Stomach (tissue), 9 donors: ENCODE measurements around the gene STIM2. TPM values are rescaled to one million over a fixed set of nuclear protein-coding genes. Genes with fewer than 3 reads are reported as not detected.

Experiments
- DNase-seq, 2 donors: peaks; one replicate each; pipeline versions ENCODE4 v3.0.0 to v3.0.0-alpha.2; 2013 to 2019
- H3K27ac ChIP-seq, 5 donors: fragments of 200-600 bp in 4 of 5; sonication (generic) in 4 of 5; one replicate each; pipeline ENCODE4 v1.5.1; 2013 to 2019; ENCODE audit warnings: mild to moderate bottlenecking in 1 of 5, moderate library complexity in 1 of 5
- H3K27me3 ChIP-seq, 3 donors: fragments of 200-600 bp; sonication (generic); one replicate each; pipeline ENCODE4 v1.5.1; 2017 to 2019; ENCODE audit warnings: mixed run types in 1 of 3
- H3K36me3 ChIP-seq, 4 donors: fragments of 200-600 bp; sonication (generic); 1 replicate in 3 of 4; 2 replicates in 1 of 4; pipeline ENCODE4 v1.5.1; 2016 to 2019
- H3K4me1 ChIP-seq, 4 donors: fragments of 200-600 bp; sonication (generic); one replicate each; pipeline ENCODE4 v1.5.1; 2016 to 2019
- H3K4me3 ChIP-seq, 4 donors: fragments of 200-600 bp; sonication (generic) in 3 of 4; one replicate each; pipeline ENCODE4 v1.5.1; 2016 to 2019; ENCODE audit warnings: mild to moderate bottlenecking in 1 of 4
- H3K9me3 ChIP-seq, 4 donors: fragments of 200-600 bp; sonication (generic); one replicate each; pipeline ENCODE4 v1.5.1; 2016 to 2019
- CTCF ChIP-seq, 7 experiments: fragments of 450-650 bp in 4 of 7; fragments of 200-600 bp in 3 of 7; sonication (generic) in 3 of 7; IDR thresholded peaks; one replicate each; pipeline ENCODE4 v1.5.1; 2016 to 2019; ENCODE audit warnings: antibody characterized with exemption in 7 of 7, control low read depth in 2 of 7, mild to moderate bottlenecking in 1 of 7
- EP300 ChIP-seq: sonication (generic); formaldehyde crosslinking; IDR thresholded peaks from one replicate; pipeline ENCODE4 v1.6.1; 2017; ENCODE audit warnings: antibody characterized with exemption
- POLR2A ChIP-seq, 4 donors: fragments of 450-650 bp; IDR thresholded peaks; one replicate each; pipeline ENCODE4 v1.6.1; 2016; ENCODE audit warnings: antibody characterized with exemption in 4 of 4, control low read depth in 2 of 4, mild to moderate bottlenecking in 1 of 4, moderate library complexity in 1 of 4
- POLR2AphosphoS5 ChIP-seq, 3 donors: sonication (generic); formaldehyde crosslinking; IDR thresholded peaks; one replicate each; pipeline ENCODE4 v1.6.1; 2016; ENCODE audit warnings: antibody characterized with exemption in 3 of 3
- WGBS, 5 donors: extraction: QIAGEN DNeasy Blood & Tissue Kit in 3 of 5; methylation state at CpG; one replicate each; pipeline versions ENCODE4 v1.1.5 to v1.1.7; 2013 to 2018; 5-methylcytosine and 5-hydroxymethylcytosine counted together
- intact Hi-C: fragments of 100-400 bp; cut with DNase I; formaldehyde crosslinking; loops from one replicate; pipeline ENCODE4 v1.15.1; 2023; ENCODE audit warnings: low total_unique reads
- polyA plus RNA-seq, 3 donors: library from polyadenylated mRNA; stranded (reverse); fragments of 200-250 nt; gene quantifications; one replicate each; pipeline ENCODE4 v1.2.3, GENCODE V29; 2013
- total RNA-seq, 5 donors: library from RNA; depleted of rRNA; stranded (reverse); fragments of >200 nt; gene quantifications; one replicate each; pipeline versions ENCODE4 v1.1.0 to v1.2.3, GENCODE V29; 2014 to 2016
- donor health status: healthy with polysubstance abuse.
- donor health status: Bipolar disorder and iron deficiency.
- donor health status: healthy.

STIM2 gene
- total and polyA plus RNA-seq, 8 donors = 4.4 to 32.7 (median 21.7) TPM

- intact Hi-C loops = no loop called here
- H3K9me3 ChIP-seq = no peaks in the 10 kb centered on the region
- H3K4me1 ChIP-seq = peaks cover 0 to 44% (median 7%) of the 10 kb centered on the region in 4 donors
- no peak overlapping the region for H3K27ac ChIP-seq
- H3K36me3 ChIP-seq = no peaks in the 10 kb centered on the region
- TF ChIP-seq POLR2AphosphoS5 (IDR thresholded peaks at IDR 0.05) (no peak), POLR2A (IDR thresholded peaks at IDR 0.05) (no peak), EP300 (no peak), CTCF (IDR thresholded peaks at IDR 0.05) (no peak)
- 46 to 70% (median 60%) methylated on average over 2 of the region's 2 CpGs for WGBS, 5 donors
- H3K4me3 ChIP-seq = no peak overlapping the region
- no peak for DNase-seq
- no peaks in the 10 kb centered on the region for H3K27me3 ChIP-seq
These were observed 19.2 kb downstream of the STIM2 start for GRCh38 chr4:26879805-26880204.

- no peaks in the 10 kb centered on the region for H3K27me3 ChIP-seq
- no peak for DNase-seq
- 54 to 74% (median 58%) methylated on average over 2 of the region's 2 CpGs for WGBS, 5 donors
- intact Hi-C loops = no loop called here
- no peak overlapping the region for H3K4me3 ChIP-seq
- H3K4me1 ChIP-seq = peaks cover 0 to 54% (median 23%) of the 10 kb centered on the region in 4 donors
- peak overlapping the region in 4 of 5 donors; percentile 1 to 56 (median 35) for H3K27ac ChIP-seq
- H3K9me3 ChIP-seq = no peaks in the 10 kb centered on the region
- no peaks in the 10 kb centered on the region for H3K36me3 ChIP-seq
- TF ChIP-seq POLR2AphosphoS5 (IDR thresholded peaks at IDR 0.05) = no peak
- no peak for TF ChIP-seq EP300
- no peak for TF ChIP-seq CTCF (IDR thresholded peaks at IDR 0.05)
- no peak for TF ChIP-seq POLR2A (IDR thresholded peaks at IDR 0.05)
These were observed 23.4 kb downstream of the STIM2 start for GRCh38 chr4:26884026-26884425.

- 67 to 75% (median 71%) methylated on average over 5 of the region's 5 CpGs for WGBS, 5 donors
- Histone ChIP-seq H3K36me3 (no peaks in the 10 kb centered on the region), H3K4me1 (peaks cover 0 to 53% (median 21%) of the 10 kb centered on the region in 4 donors), H3K27me3 (no peaks in the 10 kb centered on the region), H3K4me3 (no peak overlapping the region), H3K9me3 (no peaks in the 10 kb centered on the region), H3K27ac (peak overlapping the region in 4 of 5 donors; percentile 1 to 56 (median 40))
- intact Hi-C loops = no loop called here
- TF ChIP-seq CTCF (IDR thresholded peaks at IDR 0.05) = no peak
- TF ChIP-seq POLR2AphosphoS5 (IDR thresholded peaks at IDR 0.05) = no peak
- no peak for TF ChIP-seq POLR2A (IDR thresholded peaks at IDR 0.05)
- no peak for TF ChIP-seq EP300
- DNase-seq = peak in 1 of 2 donors; percentile 33
These were observed 23.9 kb downstream of the STIM2 start for GRCh38 chr4:26884486-26884988.

GRCh38 chr4:26885912-26886274 lies 25.3 kb downstream of the STIM2 start:
- DNase-seq = peak in 1 of 2 donors; percentile 80
- Histone ChIP-seq H3K9me3 (no peaks in the 10 kb centered on the region), H3K4me3 (peak overlapping the region in 1 of 4 donors; percentile 3), H3K27me3 (no peaks in the 10 kb centered on the region), H3K27ac (peak overlapping the region in 3 of 5 donors; percentile 50 to 56 (median 51)), H3K36me3 (no peaks in the 10 kb centered on the region), H3K4me1 (peaks cover 0 to 46% (median 17%) of the 10 kb centered on the region in 4 donors)
- TF ChIP-seq CTCF (IDR thresholded peaks at IDR 0.05) (no peak), EP300 (no peak), POLR2AphosphoS5 (IDR thresholded peaks at IDR 0.05) (peak in 1 of 3 donors; percentile 44), POLR2A (IDR thresholded peaks at IDR 0.05) (no peak)
- 19 to 39% (median 33%) methylated on average over 2 of the region's 2 CpGs for WGBS, 5 donors
- intact Hi-C loops = no loop called here
